ENCODE data around the gene AMPD1. TPM values are rescaled to one million over a fixed set of nuclear protein-coding genes. Genes with fewer than 3 reads are reported as not detected.

The AMPD1 gene
- total and polyA plus RNA-seq, 3 experiments from 2014 or later = not detected

DNA sequence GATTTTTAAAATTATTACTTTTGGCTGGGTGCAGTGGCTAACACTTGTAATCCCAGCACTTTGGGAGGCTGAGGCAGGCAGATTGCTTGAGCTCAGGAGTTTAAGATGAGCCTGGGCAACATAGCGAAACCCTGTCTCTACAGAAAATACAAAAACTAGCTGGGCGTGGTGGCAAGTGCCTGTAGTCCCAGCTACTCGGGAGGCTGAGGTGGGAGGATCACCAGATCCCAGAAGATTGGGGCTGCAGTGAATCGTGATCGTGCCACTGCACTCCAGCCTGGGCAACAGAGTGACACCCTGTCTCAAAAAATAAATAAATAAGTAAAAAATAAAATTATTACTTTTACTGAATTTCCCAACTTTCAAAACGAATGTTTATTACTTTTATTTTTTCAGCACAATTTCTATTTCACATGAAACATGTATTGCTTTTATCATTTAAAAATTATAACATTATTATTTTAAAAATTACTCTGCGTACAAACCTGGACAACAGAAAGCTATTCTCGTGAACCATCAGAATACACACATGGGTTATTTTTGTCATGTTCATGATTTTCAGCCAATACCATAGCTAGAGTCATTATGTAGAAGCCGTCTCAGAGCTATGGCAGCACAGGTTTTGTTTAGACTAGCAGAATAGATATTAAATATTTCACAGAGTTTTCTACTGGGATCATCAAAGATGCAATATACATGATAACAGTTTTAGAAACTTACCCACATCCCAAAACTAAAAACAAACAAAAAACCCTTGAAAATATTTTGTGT lies 621 bp downstream of the AMPD1 start:
- H3K9me3 Mint-ChIP-seq = no peaks in the 10 kb centered on the region
- Histone ChIP-seq H3K36me3 (ENCODE audit: insufficient read depth, low read length) (no peaks in the 10 kb centered on the region), H3K4me3 (ENCODE audit: low read length) (no peak overlapping the region), H3K27me3 (ENCODE audit: insufficient read depth, low read length, poor library complexity, severe bottlenecking) (no peaks in the 10 kb centered on the region), H3K9me3 (ENCODE audit: low read length) (no peaks in the 10 kb centered on the region), H3K4me1 (ENCODE audit: insufficient read depth, low read length) (no peaks in the 10 kb centered on the region), H3K27ac (ENCODE audit: low read depth, low read length) (no peak overlapping the region)
- no peak overlapping the region for H3K4me3 Mint-ChIP-seq
- ChIA-PET POLR2A (interaction anchor here (0.5 kb wide), 1 partner anchor 74 kb away, joined by 3 read pairs; no protein-coding TSS in a partner anchor), CTCF (interaction anchor here (1.2 kb wide), 1 partner anchor 8 kb away, joined by 3 read pairs; no protein-coding TSS in a partner anchor)
- H3K36me3 Mint-ChIP-seq = no peaks in the 10 kb centered on the region
- peaks cover 13 to 31% of the 10 kb centered on the region in 2 donors for H3K27me3 Mint-ChIP-seq
- no peak for DNase-seq
- no peak overlapping the region for H3K27ac Mint-ChIP-seq
- H3K4me1 Mint-ChIP-seq = no peaks in the 10 kb centered on the region

DNA sequence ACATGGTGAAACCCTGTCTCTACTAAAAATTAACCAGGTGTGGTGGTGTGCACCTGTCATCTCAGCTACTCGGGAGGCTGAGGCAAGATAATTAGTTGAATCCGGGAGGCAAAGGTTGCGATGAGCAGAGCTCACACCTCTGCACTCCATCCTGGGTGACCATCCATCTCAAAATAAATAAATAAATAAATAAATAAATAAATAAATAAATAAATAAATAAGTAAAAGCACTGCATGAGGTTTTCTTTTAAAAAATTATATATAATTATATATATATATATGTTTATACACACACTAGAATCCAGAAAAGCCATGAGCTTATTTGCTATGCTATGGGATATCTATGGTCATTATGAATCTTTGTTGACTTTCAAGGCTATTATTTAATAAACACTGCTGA lies 2.4 kb downstream of the AMPD1 start:
- DNase-seq = no peak
- CTCF ChIA-PET = no interaction called here
- no peaks in the 10 kb centered on the region for H3K4me1 ChIP-seq (ENCODE audit: insufficient read depth, low read length)
- Mint-ChIP-seq H3K27ac (no peak overlapping the region), H3K4me1 (no peaks in the 10 kb centered on the region), H3K9me3 (no peaks in the 10 kb centered on the region), H3K27me3 (peaks cover 8 to 45% of the 10 kb centered on the region in 2 donors), H3K36me3 (no peaks in the 10 kb centered on the region), H3K4me3 (no peak overlapping the region)
- no peaks in the 10 kb centered on the region for H3K27me3 ChIP-seq (ENCODE audit: insufficient read depth, low read length, poor library complexity, severe bottlenecking)
- H3K9me3 ChIP-seq (ENCODE audit: low read length) = no peaks in the 10 kb centered on the region
- POLR2A ChIA-PET = no interaction called here
- no peak overlapping the region for H3K4me3 ChIP-seq (ENCODE audit: low read length)
- H3K36me3 ChIP-seq (ENCODE audit: insufficient read depth, low read length) = no peaks in the 10 kb centered on the region
- H3K27ac ChIP-seq (ENCODE audit: low read depth, low read length) = no peak overlapping the region

DNA sequence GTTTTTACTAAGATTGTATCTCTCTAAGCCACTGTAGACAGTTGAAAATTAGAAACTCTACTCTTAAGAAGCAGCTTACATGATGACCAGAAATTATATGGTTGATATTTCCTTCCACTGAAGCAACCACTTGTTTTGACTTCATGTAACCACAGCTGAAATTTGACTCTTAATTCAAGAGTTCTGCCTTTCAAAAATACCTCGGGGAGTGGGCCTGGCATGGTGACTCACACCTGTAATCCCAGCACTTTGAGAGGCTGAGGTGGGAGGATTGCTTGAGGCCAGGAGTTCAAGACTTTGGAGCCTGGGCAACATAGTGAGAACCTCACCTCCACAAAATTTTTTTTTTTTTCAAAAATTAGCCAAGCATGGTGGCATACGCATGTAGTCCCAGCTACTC lies 4.3 kb downstream of the AMPD1 start:
- Mint-ChIP-seq H3K4me3 (no peak overlapping the region), H3K4me1 (no peaks in the 10 kb centered on the region), H3K9me3 (no peaks in the 10 kb centered on the region), H3K27ac (peak overlapping the region in 1 of 8 donors; percentile 47), H3K36me3 (no peaks in the 10 kb centered on the region), H3K27me3 (peaks cover 12 to 56% of the 10 kb centered on the region in 2 donors)
- Histone ChIP-seq H3K4me3 (ENCODE audit: low read length) (no peak overlapping the region), H3K27me3 (ENCODE audit: insufficient read depth, low read length, poor library complexity, severe bottlenecking) (no peaks in the 10 kb centered on the region), H3K9me3 (ENCODE audit: low read length) (no peaks in the 10 kb centered on the region), H3K36me3 (ENCODE audit: insufficient read depth, low read length) (no peaks in the 10 kb centered on the region), H3K27ac (ENCODE audit: low read depth, low read length) (no peak overlapping the region), H3K4me1 (ENCODE audit: insufficient read depth, low read length) (no peaks in the 10 kb centered on the region)
- no peak for DNase-seq
- CTCF ChIA-PET = no interaction called here
- POLR2A ChIA-PET = no interaction called here

DNA sequence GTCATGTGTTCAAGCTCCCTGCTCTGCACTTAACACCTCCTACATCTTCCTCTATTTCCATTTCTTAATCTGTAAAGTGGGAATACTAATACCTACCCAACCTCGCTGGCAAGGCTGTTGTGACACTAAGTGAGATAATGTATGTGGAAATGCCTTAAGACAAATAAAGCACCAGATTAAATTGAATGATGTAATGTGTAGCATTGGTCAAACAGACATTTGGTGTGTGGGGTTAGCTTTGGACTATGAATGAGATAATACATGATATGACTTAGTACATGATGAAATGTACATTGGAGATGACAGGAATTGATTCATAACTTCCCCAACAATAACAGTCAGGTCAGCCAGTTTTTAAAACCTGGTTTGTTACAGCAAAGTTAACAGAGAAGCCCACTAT lies 5.2 kb downstream of the AMPD1 start:
- ChIA-PET CTCF (no interaction called here), POLR2A (no interaction called here)
- Mint-ChIP-seq H3K4me3 (no peak overlapping the region), H3K27me3 (peaks cover 12 to 63% of the 10 kb centered on the region in 2 donors), H3K27ac (no peak overlapping the region), H3K4me1 (no peaks in the 10 kb centered on the region), H3K9me3 (no peaks in the 10 kb centered on the region), H3K36me3 (no peaks in the 10 kb centered on the region)
- Histone ChIP-seq H3K4me1 (ENCODE audit: insufficient read depth, low read length) (no peaks in the 10 kb centered on the region), H3K36me3 (ENCODE audit: insufficient read depth, low read length) (no peaks in the 10 kb centered on the region), H3K9me3 (ENCODE audit: low read length) (no peaks in the 10 kb centered on the region), H3K27ac (ENCODE audit: low read depth, low read length) (no peak overlapping the region), H3K27me3 (ENCODE audit: insufficient read depth, low read length, poor library complexity, severe bottlenecking) (no peaks in the 10 kb centered on the region), H3K4me3 (ENCODE audit: low read length) (no peak overlapping the region)
- DNase-seq = no peak

- Mint-ChIP-seq H3K27me3 (peaks cover 9 to 68% of the 10 kb centered on the region in 2 donors), H3K36me3 (no peaks in the 10 kb centered on the region), H3K4me1 (no peaks in the 10 kb centered on the region), H3K27ac (no peak overlapping the region), H3K9me3 (no peaks in the 10 kb centered on the region), H3K4me3 (no peak overlapping the region)
- H3K27me3 ChIP-seq (ENCODE audit: insufficient read depth, low read length, poor library complexity, severe bottlenecking) = no peaks in the 10 kb centered on the region
- CTCF ChIA-PET = no interaction called here
- DNase-seq = no peak
- H3K27ac ChIP-seq (ENCODE audit: low read depth, low read length) = no peak overlapping the region
- no peaks in the 10 kb centered on the region for H3K4me1 ChIP-seq (ENCODE audit: insufficient read depth, low read length)
- no peak overlapping the region for H3K4me3 ChIP-seq (ENCODE audit: low read length)
- H3K9me3 ChIP-seq (ENCODE audit: low read length) = no peaks in the 10 kb centered on the region
- POLR2A ChIA-PET = no interaction called here
- no peaks in the 10 kb centered on the region for H3K36me3 ChIP-seq (ENCODE audit: insufficient read depth, low read length)
Observed at GRCh38 chr1:114688526-114688925, 6.8 kb downstream of the AMPD1 start.

DNA sequence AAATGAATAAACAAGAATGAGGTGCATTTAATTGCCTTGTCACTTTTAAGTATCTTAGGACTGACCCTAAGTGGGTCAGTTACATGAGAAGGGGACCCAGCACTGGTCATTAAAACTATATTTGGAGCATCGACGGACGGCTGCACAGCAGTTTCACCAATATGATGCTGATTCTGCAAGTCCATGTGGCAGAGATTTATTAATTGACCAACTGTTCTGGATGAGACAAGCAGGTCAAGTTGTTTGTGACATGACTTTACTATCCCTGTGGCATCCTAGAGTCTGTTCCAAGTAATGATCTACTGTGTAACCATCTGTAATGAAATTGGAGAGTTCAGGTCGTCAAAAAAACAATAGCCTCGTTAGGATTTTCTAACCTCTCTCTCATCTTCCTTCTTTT lies 9.5 kb downstream of the AMPD1 start:
- H3K27me3 ChIP-seq (ENCODE audit: insufficient read depth, low read length, poor library complexity, severe bottlenecking) = no peaks in the 10 kb centered on the region
- no peaks in the 10 kb centered on the region for H3K36me3 Mint-ChIP-seq
- peak overlapping the region in 1 of 8 donors; percentile 68 for H3K27ac Mint-ChIP-seq
- H3K36me3 ChIP-seq (ENCODE audit: insufficient read depth, low read length) = no peaks in the 10 kb centered on the region
- H3K27ac ChIP-seq (ENCODE audit: low read depth, low read length) = no peak overlapping the region
- no peak for DNase-seq
- H3K9me3 ChIP-seq (ENCODE audit: low read length) = no peaks in the 10 kb centered on the region
- no peak overlapping the region for H3K4me3 Mint-ChIP-seq
- H3K4me1 ChIP-seq (ENCODE audit: insufficient read depth, low read length) = no peaks in the 10 kb centered on the region
- CTCF ChIA-PET = no interaction called here
- no peaks in the 10 kb centered on the region for H3K4me1 Mint-ChIP-seq
- no peak overlapping the region for H3K4me3 ChIP-seq (ENCODE audit: low read length)
- POLR2A ChIA-PET = no interaction called here
- H3K9me3 Mint-ChIP-seq = no peaks in the 10 kb centered on the region
- H3K27me3 Mint-ChIP-seq = peaks cover 4 to 63% of the 10 kb centered on the region in 2 donors

GRCh38 chr1:114677691-114678090 lies 17.7 kb downstream of the AMPD1 start:
- Mint-ChIP-seq H3K4me3 (no peak overlapping the region), H3K9me3 (no peaks in the 10 kb centered on the region), H3K27me3 (peaks cover 16 to 48% of the 10 kb centered on the region in 2 donors), H3K27ac (no peak overlapping the region), H3K36me3 (no peaks in the 10 kb centered on the region), H3K4me1 (no peaks in the 10 kb centered on the region)
- ChIA-PET CTCF (no interaction called here), POLR2A (no interaction called here)
- H3K36me3 ChIP-seq (ENCODE audit: insufficient read depth, low read length) = no peaks in the 10 kb centered on the region
- H3K27me3 ChIP-seq (ENCODE audit: insufficient read depth, low read length, poor library complexity, severe bottlenecking) = no peaks in the 10 kb centered on the region
- H3K9me3 ChIP-seq (ENCODE audit: low read length) = no peaks in the 10 kb centered on the region
- H3K4me1 ChIP-seq (ENCODE audit: insufficient read depth, low read length) = no peaks in the 10 kb centered on the region
- no peak overlapping the region for H3K27ac ChIP-seq (ENCODE audit: low read depth, low read length)
- no peak overlapping the region for H3K4me3 ChIP-seq (ENCODE audit: low read length)
- no peak for DNase-seq

DNA sequence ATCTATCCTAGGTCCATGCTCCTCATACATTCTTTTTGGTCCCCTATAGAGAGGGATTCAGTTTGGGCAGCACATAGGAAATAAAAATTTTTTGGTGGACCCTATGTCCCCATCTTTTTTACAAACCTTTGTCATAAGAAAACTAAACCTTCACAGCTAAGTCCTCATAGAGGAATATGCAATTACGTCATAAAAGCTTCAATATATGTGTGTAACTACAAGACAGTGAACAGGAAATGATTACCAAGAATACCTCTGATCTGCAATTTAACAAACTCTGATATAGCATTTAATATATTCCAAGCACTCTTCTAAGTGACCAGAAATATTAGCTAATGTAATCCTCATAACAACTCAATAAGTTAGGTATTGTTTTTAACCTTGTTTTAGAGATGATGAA lies 19.2 kb downstream of the AMPD1 start:
- Mint-ChIP-seq H3K27me3 (peaks cover 17 to 49% of the 10 kb centered on the region in 2 donors), H3K4me1 (no peaks in the 10 kb centered on the region), H3K27ac (no peak overlapping the region), H3K36me3 (no peaks in the 10 kb centered on the region), H3K4me3 (no peak overlapping the region), H3K9me3 (no peaks in the 10 kb centered on the region)
- Histone ChIP-seq H3K27ac (ENCODE audit: low read depth, low read length) (no peak overlapping the region), H3K4me1 (ENCODE audit: insufficient read depth, low read length) (no peaks in the 10 kb centered on the region), H3K9me3 (ENCODE audit: low read length) (no peaks in the 10 kb centered on the region), H3K27me3 (ENCODE audit: insufficient read depth, low read length, poor library complexity, severe bottlenecking) (no peaks in the 10 kb centered on the region), H3K36me3 (ENCODE audit: insufficient read depth, low read length) (no peaks in the 10 kb centered on the region), H3K4me3 (ENCODE audit: low read length) (no peak overlapping the region)
- ChIA-PET POLR2A (no interaction called here), CTCF (no interaction called here)
- no peak for DNase-seq

Data from CD8-positive, alpha-beta memory T cell (primary cell).